PFSK-1 (cell line): ENCODE results near the gene TASOR2.

Experiments
- FOXP2 ChIP-seq: optimal IDR thresholded peaks from 2 replicates; pipeline ENCODE3; 2011; ENCODE audit warnings: borderline replicate concordance, control low read depth, inconsistent platforms; ENCODE audit not compliant: insufficient read depth; ENCODE audit errors: extremely low read length, extremely low read depth
- POLR2AphosphoS5 ChIP-seq: IDR thresholded peaks from 2 replicates; pipeline ENCODE4 v1.6.1; 2012; ENCODE audit warnings: low read depth, mild to moderate bottlenecking, control low read depth, low read length, moderate library complexity
- REST ChIP-seq, 2 experiments: IDR thresholded peaks; 2 replicates each; pipeline versions ENCODE4 v1.6.1 to v1.8.0; 2011 to 2012; ENCODE audit warnings: low read depth in 2 of 2, low read length in 2 of 2, control low read depth in 1 of 2, inconsistent platforms in 1 of 2, mild to moderate bottlenecking in 1 of 2, moderate library complexity in 1 of 2; ENCODE audit not compliant: insufficient read depth in 1 of 2
- SIN3A ChIP-seq: IDR thresholded peaks from 2 replicates; pipeline ENCODE4 v1.6.1; 2012; ENCODE audit warnings: mild to moderate bottlenecking, low read length, moderate library complexity, borderline replicate concordance; ENCODE audit not compliant: insufficient read depth
- TAF1 ChIP-seq: IDR thresholded peaks from 2 replicates; pipeline ENCODE4 v1.6.1; 2012; ENCODE audit warnings: low read length, control low read depth, borderline replicate concordance; ENCODE audit not compliant: insufficient read depth

Gene TASOR2

GRCh38 chr10:5711642-5712041 is 27.0 kb downstream of the TASOR2 start:
- TF ChIP-seq TAF1 = no peak

- TF ChIP-seq POLR2AphosphoS5 (no peak), REST (IDR thresholded peaks at IDR 0.05; ENCODE audit: insufficient read depth in 1 of 2, low read depth in 2 of 2, low read length in 2 of 2) (no peak), SIN3A (no peak), FOXP2 (no peak), TAF1 (no peak)
Observed at GRCh38 chr10:5719546-5719945, 34.9 kb downstream of the TASOR2 start.

- TF ChIP-seq FOXP2 (no peak), POLR2AphosphoS5 (no peak), TAF1 (no peak), SIN3A (no peak), REST (IDR thresholded peaks at IDR 0.05; ENCODE audit: insufficient read depth in 1 of 2, low read depth in 2 of 2, low read length in 2 of 2) (no peak)
Observed at GRCh38 chr10:5720182-5720581, 35.5 kb downstream of the TASOR2 start.

DNA sequence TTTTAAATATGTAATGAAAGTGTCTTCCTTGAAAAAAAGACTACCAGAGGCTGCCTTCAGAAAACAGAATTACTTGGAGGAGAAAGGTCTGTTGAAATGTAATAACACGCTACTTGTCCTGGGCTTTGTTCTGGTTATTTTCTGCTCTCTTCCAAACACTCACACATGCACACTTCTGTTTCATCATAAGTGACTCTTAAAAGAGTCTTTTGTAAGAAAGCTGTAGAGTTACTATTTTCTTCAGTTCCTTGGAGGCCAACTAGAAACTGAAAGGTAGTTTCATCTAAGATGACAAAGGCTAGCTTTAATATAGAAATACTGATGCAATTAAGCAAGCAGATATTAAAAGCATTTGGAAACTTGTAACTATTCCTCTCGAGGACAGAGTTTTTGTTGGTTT is 39.1 kb downstream of the TASOR2 start:
- TF ChIP-seq REST (IDR thresholded peaks at IDR 0.05; ENCODE audit: insufficient read depth in 1 of 2, low read depth in 2 of 2, low read length in 2 of 2) (no peak), FOXP2 (no peak), POLR2AphosphoS5 (no peak), TAF1 (no peak), SIN3A (no peak)

DNA sequence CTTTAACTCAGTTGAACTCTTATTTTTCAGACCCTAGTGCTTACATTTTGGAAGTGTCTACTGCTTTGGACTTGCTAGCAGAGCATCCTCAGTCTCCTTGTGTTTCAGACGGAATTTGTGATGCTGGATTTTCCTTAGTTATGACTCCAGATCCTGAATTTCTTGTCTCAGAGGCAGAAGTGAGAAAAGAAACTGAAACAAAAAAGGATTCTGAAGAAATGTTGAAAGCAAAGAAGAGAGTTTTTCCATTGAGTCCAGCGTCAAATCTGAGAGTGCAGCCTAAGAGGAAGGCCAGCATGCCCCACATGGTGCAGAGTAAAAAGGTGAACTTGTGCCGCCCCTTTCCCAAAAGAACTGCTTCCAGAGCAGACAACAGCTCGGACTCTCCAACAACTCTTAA is 46.1 kb downstream of the TASOR2 start:
- TF ChIP-seq REST (IDR thresholded peaks at IDR 0.05; ENCODE audit: insufficient read depth in 1 of 2, low read depth in 2 of 2, low read length in 2 of 2) = no peak
- no peak for TF ChIP-seq TAF1
- TF ChIP-seq FOXP2 = no peak
- no peak for TF ChIP-seq SIN3A
- TF ChIP-seq POLR2AphosphoS5 = no peak
